ENCODE data around the gene NTSR1.

GRCh38 chr20:62785393-62785792, 76.8 kb downstream of the NTSR1 start:
- TF ChIP-seq CTCF (IDR thresholded peaks at IDR 0.05) (no peak), POLR2A (IDR thresholded peaks at IDR 0.05) (no peak), POLR2AphosphoS5 (IDR thresholded peaks at IDR 0.05) (peak in 1 of 4 donors; percentile 33), EP300 (IDR thresholded peaks at IDR 0.05) (no peak)

All from sigmoid colon (tissue), 4 donors.